Measurements from ENCODE around the gene UNC79. TPM values are rescaled to one million over a fixed set of nuclear protein-coding genes. Genes with fewer than 3 reads are reported as not detected.

UNC79 gene
- total and polyA plus RNA-seq, 10 of the 15 experiments (the other 5 are each of a cell fraction or from before 2014, with no cell fraction given), result 0.04 to 0.29 (median 0.14) TPM

- ATAC-seq (no peak), DNase-seq (ENCODE audit: low read depth, low spot score) (no peak), FAIRE-seq (no peak)
- no peaks in the 10 kb centered on the region for H4K20me1 ChIP-seq (ENCODE audit: control insufficient read depth, insufficient read depth)
- no peak overlapping the region for H3K9ac ChIP-seq (ENCODE audit: control insufficient read depth, insufficient read depth, low read length)
- H3K4me1 ChIP-seq (ENCODE audit: control insufficient read depth, insufficient read depth, low read length), result no peaks in the 10 kb centered on the region
- H3K4me2 ChIP-seq (ENCODE audit: control insufficient read depth, insufficient read depth), result no peak overlapping the region
- SMC1A ChIA-PET (ENCODE audit: uncharacterized antibody, unreplicated experiment), result no interaction called here
- no TSS peak for BruUV-seq (replicated peaks)
- H3K9me3 ChIP-seq (replicated peaks; ENCODE audit: control insufficient read depth, insufficient read depth, low read length), result no peaks in the 10 kb centered on the region
- H2AFZ ChIP-seq (ENCODE audit: control insufficient read depth, low read depth, low read length), result no peak overlapping the region
- intact Hi-C loops (cut with micrococcal nuclease; ENCODE audit: unreplicated experiment), result no loop called here
- TF ChIP-seq TCF3 (IDR thresholded peaks at IDR 0.05; ENCODE audit: borderline replicate concordance, insufficient read depth, low read depth, low read length), result no peak
- no peak for TF ChIP-seq RAD21 (IDR thresholded peaks at IDR 0.05; ENCODE audit: insufficient read depth, low read depth, low read length)
- TF ChIP-seq MYB (IDR thresholded peaks at IDR 0.05; ENCODE audit: borderline replicate concordance, low read depth, low read length), result no peak
- TF ChIP-seq CEBPZ (IDR thresholded peaks at IDR 0.05; ENCODE audit: low read depth, low read length), result no peak
- no peak for TF ChIP-seq IRF3 (IDR thresholded peaks at IDR 0.05)
- TF ChIP-seq WRNIP1 (IDR thresholded peaks at IDR 0.05; ENCODE audit: borderline replicate concordance, low read depth, low read length), result no peak
- TF ChIP-seq SIN3A (IDR thresholded peaks at IDR 0.05; ENCODE audit: low read depth, low read length), result no peak
- no peak for TF ChIP-seq ZNF384 (IDR thresholded peaks at IDR 0.05; ENCODE audit: borderline replicate concordance, low read depth, low read length)
- no peak for TF ChIP-seq NFYB (IDR thresholded peaks at IDR 0.05; ENCODE audit: insufficient read depth, low read depth, low read length)
- no peak for TF ChIP-seq YBX1 (IDR thresholded peaks at IDR 0.05)
- TF ChIP-seq FOS (IDR thresholded peaks at IDR 0.05; ENCODE audit: borderline replicate concordance, extremely low read depth, insufficient read length), result no peak
- 30% methylated on average over 13 of the region's 13 CpGs for WGBS (ENCODE audit: insufficient coverage, insufficient replicate concordance, low lambda C conversion rate, missing lambda C conversion rate)
- no peak overlapping the region for H3K27ac ChIP-seq (ENCODE audit: control insufficient read depth, insufficient read depth)
- RAD21 ChIA-PET (ENCODE audit: unreplicated experiment), result no interaction called here
- in situ Hi-C loops (cut with MboI), result no loop called here
- no peak overlapping the region for H3K4me3 ChIP-seq
- POLR2A ChIA-PET, result no interaction called here
- no peaks in the 10 kb centered on the region for H3K79me2 ChIP-seq (ENCODE audit: control insufficient read depth, insufficient read depth, low read length)
- H3K36me3 ChIP-seq (ENCODE audit: control insufficient read depth in 2 of 2, insufficient read depth in 2 of 2, low read length in 1 of 2), result no peaks in the 10 kb centered on the region
- CTCF ChIA-PET, result no interaction called here
- no peaks in the 10 kb centered on the region; a peak in 2 of 4 replicates for H3K27me3 ChIP-seq (replicated peaks in 1 of 2; ENCODE audit: control insufficient read depth in 2 of 2, insufficient read depth in 2 of 2, low read length in 1 of 2)
These were observed 283.1 kb downstream of the UNC79 start for GRCh38 chr14:93713726-93714405.
